ENCODE measurements around the gene ACOX3. TPM values are rescaled to one million over a fixed set of nuclear protein-coding genes. Genes with fewer than 3 reads are reported as not detected.
A peak's percentile ranks its signal among the peaks of the same experiment; 100 is the strongest.

ACOX3 gene
- total and polyA plus RNA-seq, 2 of the 8 experiments (the other 6 are each of a cell fraction or from before 2014, with no cell fraction given) = 2.5 to 9.9 TPM

GRCh38 chr4:8427262-8427661 lies 13.3 kb downstream of the ACOX3 start:
- Histone ChIP-seq H3K23ac (ENCODE audit: insufficient read length) (no peak overlapping the region), H3K79me2 (ENCODE audit: control insufficient read depth in 1 of 2, insufficient read depth in 2 of 2, low read length in 2 of 2) (no peaks in the 10 kb centered on the region), H2BK12ac (ENCODE audit: low read depth, low read length) (no peak overlapping the region), H3K4me2 (ENCODE audit: insufficient read depth in 1 of 2, low read depth in 2 of 2, low read length in 2 of 2) (peak overlapping the region in 1 of 2 experiments; percentile 70; a peak in 2 of 4 replicates), H4K91ac (replicated peaks; ENCODE audit: insufficient read length, low read length) (no peak overlapping the region), H3K4me1 (replicated peaks in 1 of 4; ENCODE audit: control insufficient read depth in 3 of 4, insufficient read depth in 4 of 4, low read length in 3 of 4) (peaks cover 0 to 4% (median 0%) of the 10 kb centered on the region in 4 experiments; a peak in 3 of 7 replicates), H2BK5ac (ENCODE audit: low read depth, low read length) (no peak overlapping the region), H3K4me3 (ENCODE audit: extremely low read depth in 1 of 4, insufficient read depth in 2 of 4, low read depth in 3 of 4, low read length in 4 of 4) (peak overlapping the region in 1 of 4 experiments; percentile 71; a peak in 1 of 8 replicates), H3K9ac (replicated peaks in 1 of 4; ENCODE audit: extremely low read depth in 1 of 4, low read depth in 3 of 4, low read length in 3 of 4) (no peak overlapping the region), H2BK20ac (ENCODE audit: low read length) (no peak overlapping the region), H2BK120ac (replicated peaks; ENCODE audit: low read depth, low read length) (no peak overlapping the region), H3K56ac (replicated peaks; ENCODE audit: insufficient read length, low read depth, low read length) (no peak overlapping the region), H3K18ac (ENCODE audit: extremely low read depth, low read length) (no peak overlapping the region), H2BK15ac (ENCODE audit: low read length) (no peak overlapping the region), H3K4ac (replicated peaks; ENCODE audit: insufficient read length, low read depth, low read length) (no peak overlapping the region), H3K79me1 (ENCODE audit: low read depth, low read length) (no peaks in the 10 kb centered on the region), H4K20me1 (replicated peaks in 1 of 2; ENCODE audit: control insufficient read depth in 1 of 2, insufficient read depth in 2 of 2, low read length in 2 of 2) (no peaks in the 10 kb centered on the region), H3K27me3 (replicated peaks in 1 of 4; ENCODE audit: control insufficient read depth in 3 of 4, extremely low read depth in 1 of 4, insufficient read depth in 3 of 4, low read length in 3 of 4) (no peaks in the 10 kb centered on the region; a peak in 1 of 7 replicates), H3K14ac (ENCODE audit: insufficient read length) (no peak overlapping the region), H2AK5ac (ENCODE audit: low read depth, low read length) (no peak overlapping the region), H3K23me2 (ENCODE audit: low read depth, low read length) (peaks cover 4% of the 10 kb centered on the region; the same call in 1 of the 2 replicates), H3K9me3 (ENCODE audit: insufficient read depth in 2 of 2, low read depth in 1 of 2, low read length in 1 of 2) (no peaks in the 10 kb centered on the region), H3K36me3 (ENCODE audit: control insufficient read depth in 2 of 4, insufficient read depth in 4 of 4, low read length in 3 of 4) (no peaks in the 10 kb centered on the region), H4K8ac (ENCODE audit: extremely low read depth, insufficient read depth, low read length) (no peak overlapping the region), H3K27ac (ENCODE audit: low read depth, low read length) (no peak overlapping the region), H2AFZ (ENCODE audit: low read length) (no peak overlapping the region), H4K5ac (ENCODE audit: insufficient read length, low read depth, low read length) (no peak overlapping the region)
- TF ChIP-seq RAD21 (IDR thresholded peaks at IDR 0.05 in 1 of 2, conservative IDR thresholded peaks at IDR 0.05 in 1 of 2; ENCODE audit: low read depth in 2 of 2, low read length in 2 of 2) = no peak
- no peak for TF ChIP-seq CREB1 (IDR thresholded peaks at IDR 0.05)
- no peak for TF ChIP-seq PHF8 (conservative IDR thresholded peaks at IDR 0.05; ENCODE audit: low read depth, low read length)
- DNase-seq (ENCODE audit: low read depth in 1 of 2, low spot score in 2 of 2) = no peak
- POLR2A ChIA-PET (ENCODE audit: partially characterized antibody) = interaction anchor here (1.1 to 2.6 kb wide), 3 partner anchors 10 to 13 kb away, joined by 3 to 11 read pairs (median 5); partner anchors contain the start of genes ACOX3 and TRMT44
- FAIRE-seq = no peak
- WGBS, 2 experiments (ENCODE audit: extremely low coverage in 1 of 2, insufficient coverage in 1 of 2, insufficient read length in 1 of 2, insufficient replicate concordance in 2 of 2, low coverage in 1 of 2, low lambda C conversion rate in 2 of 2, missing lambda C conversion rate in 1 of 2) = 79% methylated on average over 17 of the region's 17 CpGs; no CpG with 5 or more reads in 1 of the 2 experiments
- CTCF ChIA-PET (ENCODE audit: partially characterized antibody) = interaction anchor here (0.8 to 2.9 kb wide), 10 partner anchors 8 to 253 kb away, joined by 3 to 18 read pairs (median 6); partner anchors contain the start of gene HTRA3
